ENCODE data around the gene SAC3D1.

DNA sequence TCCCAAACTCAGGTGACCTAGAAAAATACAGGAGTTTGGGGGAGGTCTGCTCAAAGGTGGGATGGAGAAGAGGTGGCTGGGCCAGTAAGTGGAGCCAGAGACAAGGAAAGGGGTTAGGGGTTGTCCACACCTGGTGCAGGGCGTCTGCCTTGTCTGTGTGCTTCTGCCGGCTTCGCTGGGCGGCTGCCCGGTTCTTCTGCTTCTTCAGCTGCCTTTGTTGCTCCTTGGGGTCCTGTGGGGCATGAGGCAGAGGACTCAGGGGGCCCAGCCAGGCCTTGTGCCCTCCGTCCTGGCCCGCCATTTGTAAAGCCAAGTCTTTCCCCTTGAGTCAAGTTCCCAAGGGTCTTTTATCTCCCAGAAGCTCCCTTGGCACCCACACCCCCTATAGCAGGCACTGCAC is 46.7 kb upstream of the SAC3D1 start:
- TF ChIP-seq, protein P1, sequence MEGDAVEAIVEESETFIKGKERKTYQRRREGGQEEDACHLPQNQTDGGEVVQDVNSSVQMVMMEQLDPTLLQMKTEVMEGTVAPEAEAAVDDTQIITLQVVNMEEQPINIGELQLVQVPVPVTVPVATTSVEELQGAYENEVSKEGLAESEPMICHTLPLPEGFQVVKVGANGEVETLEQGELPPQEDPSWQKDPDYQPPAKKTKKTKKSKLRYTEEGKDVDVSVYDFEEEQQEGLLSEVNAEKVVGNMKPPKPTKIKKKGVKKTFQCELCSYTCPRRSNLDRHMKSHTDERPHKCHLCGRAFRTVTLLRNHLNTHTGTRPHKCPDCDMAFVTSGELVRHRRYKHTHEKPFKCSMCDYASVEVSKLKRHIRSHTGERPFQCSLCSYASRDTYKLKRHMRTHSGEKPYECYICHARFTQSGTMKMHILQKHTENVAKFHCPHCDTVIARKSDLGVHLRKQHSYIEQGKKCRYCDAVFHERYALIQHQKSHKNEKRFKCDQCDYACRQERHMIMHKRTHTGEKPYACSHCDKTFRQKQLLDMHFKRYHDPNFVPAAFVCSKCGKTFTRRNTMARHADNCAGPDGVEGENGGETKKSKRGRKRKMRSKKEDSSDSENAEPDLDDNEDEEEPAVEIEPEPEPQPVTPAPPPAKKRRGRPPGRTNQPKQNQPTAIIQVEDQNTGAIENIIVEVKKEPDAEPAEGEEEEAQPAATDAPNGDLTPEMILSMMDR (conservative IDR thresholded peaks at IDR 0.05 in 1 of 2, IDR thresholded peaks at IDR 0.05 in 1 of 2; ENCODE audit: low read depth in 1 of 2, low read length in 2 of 2): no peak
- no peak for TF ChIP-seq EZH2 (IDR thresholded peaks at IDR 0.05; ENCODE audit: low read length, missing control alignments)

All from fibroblast of lung (primary cell).